SH-SY5Y (cell line): ENCODE measurements around the gene SYT6.

Experiments
- GATA2 ChIP-seq: IDR thresholded peaks from 2 replicates; pipeline ENCODE4 v1.6.1; 2011; ENCODE audit warnings: mild to moderate bottlenecking, low read depth, low read length
- GATA3 ChIP-seq: IDR thresholded peaks from 2 replicates; pipeline ENCODE4 v1.6.1; 2011; ENCODE audit warnings: low read depth, mild to moderate bottlenecking, low read length, moderate library complexity

DNA sequence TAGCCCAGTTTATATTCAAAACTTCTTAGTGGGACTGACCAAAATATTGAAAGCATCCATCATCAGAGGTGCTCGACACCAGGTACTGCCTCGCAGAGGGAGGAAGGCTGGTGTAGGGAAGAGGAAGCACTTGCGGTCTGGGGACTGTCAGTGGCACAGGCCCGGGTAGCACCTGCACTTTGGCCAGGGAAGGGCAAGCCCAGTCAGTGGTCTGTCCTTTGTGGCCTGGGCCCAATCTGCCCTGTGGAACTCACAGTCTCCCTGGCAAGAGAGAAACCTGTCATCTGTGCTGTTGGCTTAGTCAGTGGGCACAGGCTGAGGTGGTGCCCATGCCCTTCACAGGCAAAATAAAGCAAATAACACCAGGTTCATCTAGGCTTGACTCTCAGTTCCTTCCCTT is 77.4 kb downstream of the SYT6 start:
- TF ChIP-seq GATA2 (no peak), GATA3 (no peak)
